OCI-LY7 (cell line): ENCODE results near the gene LIPC. TPM values are rescaled to one million over a fixed set of nuclear protein-coding genes. Genes with fewer than 3 reads are reported as not detected.

Source experiments
- BruUV-seq: library from RNA; stranded (reverse); fragments of 400-500 nt; replicated peaks from 2 replicates; lab custom pipeline; 2021; lab: Mats Ljungman, UMichigan
- CTCF ChIA-PET: fragments of 300-600 bp; sonication (Branson Sonifier 250); formaldehyde crosslinking; loops from one replicate; lab custom pipeline; 2022; ENCODE audit warnings: antibody characterized with exemption; ENCODE audit not compliant: unreplicated experiment; lab: Charles Lee
- POLR2A ChIA-PET: fragments of 300-600 bp; sonication (Branson Sonifier 250); formaldehyde crosslinking; loops from one replicate; lab custom pipeline; 2022; ENCODE audit warnings: antibody characterized with exemption; lab: Charles Lee
- DNase-seq: peaks from one replicate; pipeline ENCODE4 v3.0.0-alpha.2; 2015; ENCODE audit warnings: low spot score
- H2AFZ ChIP-seq: fragments of 200-600 bp; sonication (generic), shearing (Covaris generic); 2 replicates; pipeline ENCODE4 v1.6.1; 2014; ENCODE audit warnings: mild to moderate bottlenecking, antibody characterized with exemption, low read length, moderate library complexity
- H3K27ac ChIP-seq: fragments of 200-600 bp; sonication (generic); 2 replicates; pipeline ENCODE4 v1.5.1; 2014; ENCODE audit warnings: mixed run types, low read depth, mild to moderate bottlenecking, moderate library complexity, low read length, inconsistent platforms; ENCODE audit not compliant: poor library complexity, severe bottlenecking
- H3K36me3 ChIP-seq: fragments of 200-600 bp; sonication (generic); 2 replicates; pipeline ENCODE4 v1.6.1; 2014; ENCODE audit warnings: mild to moderate bottlenecking, antibody characterized with exemption, low read length, moderate library complexity, mixed read lengths; ENCODE audit not compliant: insufficient read depth
- H3K4me1 ChIP-seq: fragments of 200-600 bp; sonication (generic); 2 replicates; pipeline ENCODE4 v1.5.1; 2014; ENCODE audit warnings: mild to moderate bottlenecking, low read length; ENCODE audit not compliant: insufficient read depth, poor library complexity, severe bottlenecking
- H3K4me2 ChIP-seq: fragments of 200-600 bp; sonication (generic); 2 replicates; pipeline ENCODE4 v1.6.1; 2014; ENCODE audit warnings: mild to moderate bottlenecking, low read length
- H3K4me3 ChIP-seq: fragments of 200-600 bp; sonication (generic); 2 replicates; pipeline ENCODE4 v1.5.1; 2014; ENCODE audit warnings: mild to moderate bottlenecking, low read depth, low read length; ENCODE audit not compliant: poor library complexity, severe bottlenecking
- H3K79me2 ChIP-seq: fragments of 200-600 bp; sonication (generic); 2 replicates; pipeline ENCODE4 v1.6.1; 2016; ENCODE audit warnings: low read depth, mild to moderate bottlenecking, low read length, moderate library complexity, mixed read lengths; ENCODE audit not compliant: insufficient read depth
- H3K9me2 ChIP-seq: fragments of 200-600 bp; sonication (generic); 2 replicates; pipeline ENCODE4 v1.6.1; 2016; ENCODE audit warnings: mild to moderate bottlenecking, low read length, mixed read lengths; ENCODE audit not compliant: insufficient read depth
- H3K9me3 ChIP-seq: fragments of 200-600 bp; sonication (generic); 2 replicates; pipeline ENCODE4 v1.6.1; 2014; ENCODE audit warnings: mild to moderate bottlenecking, mixed run types, low read length, mixed read lengths
- H4K20me1 ChIP-seq: fragments of 200-600 bp; sonication (generic); 2 replicates; pipeline ENCODE4 v1.6.1; 2014; ENCODE audit warnings: mild to moderate bottlenecking, antibody characterized with exemption, low read length, moderate library complexity, mixed read lengths; ENCODE audit not compliant: insufficient read depth
- CTCF ChIP-seq: fragments of 200-600 bp; sonication (generic); conservative IDR thresholded peaks from 2 replicates; pipeline ENCODE4 v1.5.1; 2014; ENCODE audit warnings: mild to moderate bottlenecking, antibody characterized with exemption, low read length, moderate library complexity, mixed read lengths
- EZH2phosphoT487 ChIP-seq: fragments of 200-600 bp; sonication (generic); IDR thresholded peaks from 2 replicates; pipeline ENCODE4 v1.6.1; 2018; ENCODE audit warnings: low read depth, borderline replicate concordance, mild to moderate bottlenecking, mixed run types, antibody characterized with exemption, low read length, moderate library complexity, mixed read lengths
- intact Hi-C: fragments of 100-400 bp; cut with micrococcal nuclease; formaldehyde crosslinking; loops from one replicate; pipeline ENCODE4 v1.10.0; 2022; ENCODE audit not compliant: unreplicated experiment
- total RNA-seq, 2 experiments: library from RNA; depleted of rRNA in 1 of 2; stranded (reverse); fragments of >200 nt in 1 of 2; shearing (Covaris generic) in 1 of 2; gene quantifications; 2 replicates each; pipeline ENCODE4 v1.2.3, GENCODE V29; 2014 to 2022

Gene LIPC
- total RNA-seq, 2 experiments from 2014 or later, result 0.50 TPM; not detected in 1

DNA sequence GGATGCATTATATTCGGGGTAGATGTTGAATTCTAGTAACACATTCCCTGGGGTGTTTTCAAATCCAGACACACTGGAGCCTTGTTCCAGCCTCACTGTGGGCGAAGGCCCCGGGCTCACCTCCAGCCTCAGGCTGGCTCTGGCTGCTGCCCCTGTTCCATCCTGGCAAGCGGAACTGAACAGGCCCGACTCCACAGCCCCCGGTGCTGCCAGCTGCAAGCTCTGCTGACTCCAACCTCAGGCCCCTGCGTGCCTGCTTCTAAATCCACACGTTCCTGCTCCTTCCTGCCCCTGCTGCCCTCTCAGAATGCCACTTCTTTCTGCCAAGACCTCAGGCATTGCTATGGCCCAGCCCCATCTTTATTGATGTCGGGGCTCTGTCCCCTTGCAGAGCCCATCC is 90.6 kb downstream of the LIPC start:
- POLR2A ChIA-PET, result no interaction called here
- intact Hi-C loops, result no loop called here
- H3K79me2 ChIP-seq, result no peaks in the 10 kb centered on the region
- no peak overlapping the region for H3K27ac ChIP-seq
- no peak overlapping the region for H2AFZ ChIP-seq
- H3K9me3 ChIP-seq, result no peaks in the 10 kb centered on the region
- no TSS peak for BruUV-seq
- no peaks in the 10 kb centered on the region for H3K36me3 ChIP-seq
- H3K4me2 ChIP-seq, result no peak overlapping the region
- no peaks in the 10 kb centered on the region for H4K20me1 ChIP-seq
- H3K4me1 ChIP-seq, result no peaks in the 10 kb centered on the region
- CTCF ChIA-PET, result no interaction called here
- H3K4me3 ChIP-seq, result no peak overlapping the region
- TF ChIP-seq EZH2phosphoT487 (no peak), CTCF (no peak)
- no peak for DNase-seq
- H3K9me2 ChIP-seq, result no peaks in the 10 kb centered on the region

- no peak overlapping the region for H3K4me2 ChIP-seq
- ChIA-PET POLR2A (interaction anchor here (0.8 kb wide), 1 partner anchor 208 kb away, joined by 3 read pairs; no protein-coding TSS in a partner anchor), CTCF (no interaction called here)
- H3K36me3 ChIP-seq, result no peaks in the 10 kb centered on the region
- H3K4me1 ChIP-seq, result no peaks in the 10 kb centered on the region
- no peak overlapping the region for H3K27ac ChIP-seq
- H3K9me2 ChIP-seq, result no peaks in the 10 kb centered on the region
- no peak overlapping the region for H3K4me3 ChIP-seq
- H3K9me3 ChIP-seq, result no peaks in the 10 kb centered on the region
- TF ChIP-seq CTCF (no peak), EZH2phosphoT487 (no peak)
- H4K20me1 ChIP-seq, result no peaks in the 10 kb centered on the region
- no peak for DNase-seq
- no TSS peak for BruUV-seq
- intact Hi-C loops, result no loop called here
- H3K79me2 ChIP-seq, result no peaks in the 10 kb centered on the region
- no peak overlapping the region for H2AFZ ChIP-seq
These were observed 91.1 kb downstream of the LIPC start for GRCh38 chr15:58522865-58523264.

- H3K36me3 ChIP-seq, result no peaks in the 10 kb centered on the region
- H3K9me3 ChIP-seq, result no peaks in the 10 kb centered on the region
- no peaks in the 10 kb centered on the region for H4K20me1 ChIP-seq
- no peak for DNase-seq
- TF ChIP-seq EZH2phosphoT487 (no peak), CTCF (no peak)
- H2AFZ ChIP-seq, result no peak overlapping the region
- no peaks in the 10 kb centered on the region for H3K79me2 ChIP-seq
- no peak overlapping the region for H3K4me2 ChIP-seq
- no peak overlapping the region for H3K27ac ChIP-seq
- intact Hi-C loops, result no loop called here
- H3K4me3 ChIP-seq, result no peak overlapping the region
- ChIA-PET POLR2A (interaction anchor here (0.6 to 0.8 kb wide), 2 partner anchors 207 to 300 kb away, joined by 3 read pairs; no protein-coding TSS in a partner anchor), CTCF (no interaction called here)
- H3K9me2 ChIP-seq, result no peaks in the 10 kb centered on the region
- no peaks in the 10 kb centered on the region for H3K4me1 ChIP-seq
- BruUV-seq, result no TSS peak
These were observed 91.8 kb downstream of the LIPC start for GRCh38 chr15:58523634-58524033.
